Left ventricle myocardium inferior (tissue), 1 donor: ENCODE results near the gene TTYH2. TPM values are rescaled to one million over a fixed set of nuclear protein-coding genes. Genes with fewer than 3 reads are reported as not detected.

Experiments used
- DNase-seq: peaks from one replicate; pipeline ENCODE4 v3.0.0-alpha.2; 2020
- H3K27ac ChIP-seq: fragments of 200-600 bp; replicated peaks from 2 replicates; pipeline ENCODE4 v1.8.0; 2021
- H3K27me3 ChIP-seq: fragments of 200-600 bp; 2 replicates; pipeline ENCODE4 v1.8.0; 2021; ENCODE audit warnings: low read depth
- H3K36me3 ChIP-seq: fragments of 200-600 bp; 2 replicates; pipeline ENCODE4 v1.8.0; 2021
- H3K4me1 ChIP-seq: fragments of 200-600 bp; 2 replicates; pipeline ENCODE4 v1.8.0; 2021
- H3K4me3 ChIP-seq: fragments of 200-600 bp; 2 replicates; pipeline ENCODE4 v1.8.0; 2021; ENCODE audit warnings: mild to moderate bottlenecking, moderate library complexity
- H3K9me3 ChIP-seq: fragments of 200-600 bp; replicated peaks from 2 replicates; pipeline ENCODE4 v1.8.0; 2021
- CTCF ChIP-seq: fragments of 200-600 bp; IDR thresholded peaks from 2 replicates; pipeline ENCODE4 v1.8.0; 2021; ENCODE audit warnings: antibody characterized with exemption, mild to moderate bottlenecking, borderline replicate concordance
- intact Hi-C: fragments of 100-400 bp; cut with micrococcal nuclease; formaldehyde crosslinking; loops from one replicate; pipeline ENCODE4 v1.11.0; 2022
- total RNA-seq: library from RNA; stranded (reverse); fragmentation: NEBNext Ultra II Directional; extraction: Animal tissue kit (Norgen Biotek cat#: 25700); gene quantifications from one replicate; pipeline ENCODE4 v1.2.1, GENCODE V29; 2021
- donor health status: DM: no; HTN: yes; CAD: no; lungs with severe emphysema.

Gene TTYH2
- total RNA-seq, 1 donor from 2014 or later: 28.1 TPM

DNA sequence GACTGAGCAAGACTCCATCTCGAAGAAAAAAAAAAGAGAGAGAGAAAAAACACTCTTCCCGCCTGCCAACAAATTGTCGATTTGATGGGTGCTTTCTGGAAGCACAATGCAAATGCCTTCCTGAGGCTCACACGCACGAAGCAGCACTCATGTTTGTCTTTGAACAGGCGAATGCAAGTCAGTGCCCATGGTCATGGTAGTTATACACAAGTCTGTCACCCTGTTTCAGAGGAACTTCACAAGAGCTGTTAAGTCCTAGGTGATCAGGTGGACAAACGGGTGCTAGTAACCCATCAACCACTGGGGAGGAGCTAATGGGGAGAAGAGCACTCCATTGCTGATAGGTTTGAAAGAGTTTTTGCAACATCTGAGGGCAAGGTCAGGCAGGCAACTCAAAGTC, 54.2 kb downstream of the TTYH2 start:
- peaks cover 13% of the 10 kb centered on the region for H3K4me1 ChIP-seq
- H3K9me3 ChIP-seq: no peaks in the 10 kb centered on the region
- peaks cover 3% of the 10 kb centered on the region for H3K27me3 ChIP-seq
- no peak for DNase-seq
- intact Hi-C loops: no loop called here
- no peak for TF ChIP-seq CTCF
- no peak overlapping the region for H3K27ac ChIP-seq
- no peaks in the 10 kb centered on the region for H3K36me3 ChIP-seq
- H3K4me3 ChIP-seq: no peak overlapping the region

- TF ChIP-seq CTCF: no peak
- H3K27me3 ChIP-seq: peaks cover 3% of the 10 kb centered on the region
- H3K36me3 ChIP-seq: no peaks in the 10 kb centered on the region
- no peak for DNase-seq
- H3K4me1 ChIP-seq: peaks cover 18% of the 10 kb centered on the region
- intact Hi-C loops: no loop called here
- no peak overlapping the region for H3K4me3 ChIP-seq
- H3K27ac ChIP-seq: no peak overlapping the region
- H3K9me3 ChIP-seq: no peaks in the 10 kb centered on the region
Measured at GRCh38 chr17:74267987-74268499, 54.7 kb downstream of the TTYH2 start.

DNA sequence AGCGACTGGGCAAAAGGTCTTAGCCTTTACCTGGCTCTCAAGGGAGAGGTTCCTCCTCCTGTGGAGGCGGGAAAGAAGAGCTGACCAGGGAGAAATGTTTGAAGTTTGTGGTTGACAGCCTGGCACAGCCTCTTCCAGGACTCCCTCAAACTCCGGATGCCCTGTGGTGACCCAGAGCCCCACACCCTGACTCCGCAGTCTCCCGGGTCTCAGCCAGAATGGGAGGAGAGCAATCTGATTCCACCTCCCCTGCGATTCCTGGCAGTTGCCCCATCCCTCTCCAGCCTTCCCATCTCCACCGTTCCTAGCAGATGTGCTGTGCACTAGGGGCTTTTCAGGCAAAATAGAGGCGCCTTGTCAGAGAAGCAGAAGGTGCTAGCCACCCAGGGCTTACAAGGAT, 55.2 kb downstream of the TTYH2 start:
- peaks cover 4% of the 10 kb centered on the region for H3K27me3 ChIP-seq
- TF ChIP-seq CTCF: no peak
- no peaks in the 10 kb centered on the region for H3K9me3 ChIP-seq
- H3K27ac ChIP-seq: no peak overlapping the region
- peaks cover 21% of the 10 kb centered on the region for H3K4me1 ChIP-seq
- DNase-seq: no peak
- intact Hi-C loops: no loop called here
- no peak overlapping the region for H3K4me3 ChIP-seq
- no peaks in the 10 kb centered on the region for H3K36me3 ChIP-seq

GRCh38 chr17:74270333-74270732, 57.0 kb downstream of the TTYH2 start:
- TF ChIP-seq CTCF: no peak
- Histone ChIP-seq H3K27me3 (peaks cover 21% of the 10 kb centered on the region), H3K9me3 (no peaks in the 10 kb centered on the region), H3K4me1 (peaks cover 36% of the 10 kb centered on the region), H3K4me3 (no peak overlapping the region), H3K27ac (no peak overlapping the region), H3K36me3 (no peaks in the 10 kb centered on the region)
- DNase-seq: no peak
- intact Hi-C loops: no loop called here

DNA sequence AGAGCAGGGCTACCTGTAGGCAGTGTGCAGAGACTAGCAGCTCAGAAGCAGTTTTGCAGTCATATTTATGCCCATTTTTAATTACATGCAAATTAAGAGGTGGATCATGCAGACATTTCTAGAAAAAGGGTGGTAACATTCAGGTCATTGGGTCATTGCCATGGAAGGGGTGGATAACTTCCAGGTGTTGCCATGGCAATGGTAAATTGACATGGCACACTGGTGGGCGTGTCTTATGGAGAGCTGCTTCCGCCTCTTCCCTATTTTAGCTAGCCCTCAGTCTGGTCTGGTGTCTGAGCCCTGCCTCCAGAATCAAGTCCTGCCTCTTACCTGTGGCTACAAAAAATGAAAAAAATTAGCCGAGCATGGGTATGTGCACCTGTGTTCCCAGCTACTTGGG, 57.9 kb downstream of the TTYH2 start:
- Histone ChIP-seq H3K36me3 (no peaks in the 10 kb centered on the region), H3K27ac (no peak overlapping the region), H3K27me3 (peaks cover 23% of the 10 kb centered on the region), H3K9me3 (no peaks in the 10 kb centered on the region), H3K4me1 (peaks cover 45% of the 10 kb centered on the region), H3K4me3 (no peak overlapping the region)
- DNase-seq: no peak
- TF ChIP-seq CTCF: no peak
- intact Hi-C loops: no loop called here
